ENCODE data around the gene TOGARAM1. TPM values are rescaled to one million over a fixed set of nuclear protein-coding genes. Genes with fewer than 3 reads are reported as not detected.
"Not testable (repeated sequence)": the region's sequence is repeated elsewhere in the genome, so short reads cannot be mapped to it uniquely, and the experiment has no call there.

Gene TOGARAM1
- total RNA-seq, 6 experiments from 2014 or later: 7.5 to 13.7 (median 9.3) TPM

DNA sequence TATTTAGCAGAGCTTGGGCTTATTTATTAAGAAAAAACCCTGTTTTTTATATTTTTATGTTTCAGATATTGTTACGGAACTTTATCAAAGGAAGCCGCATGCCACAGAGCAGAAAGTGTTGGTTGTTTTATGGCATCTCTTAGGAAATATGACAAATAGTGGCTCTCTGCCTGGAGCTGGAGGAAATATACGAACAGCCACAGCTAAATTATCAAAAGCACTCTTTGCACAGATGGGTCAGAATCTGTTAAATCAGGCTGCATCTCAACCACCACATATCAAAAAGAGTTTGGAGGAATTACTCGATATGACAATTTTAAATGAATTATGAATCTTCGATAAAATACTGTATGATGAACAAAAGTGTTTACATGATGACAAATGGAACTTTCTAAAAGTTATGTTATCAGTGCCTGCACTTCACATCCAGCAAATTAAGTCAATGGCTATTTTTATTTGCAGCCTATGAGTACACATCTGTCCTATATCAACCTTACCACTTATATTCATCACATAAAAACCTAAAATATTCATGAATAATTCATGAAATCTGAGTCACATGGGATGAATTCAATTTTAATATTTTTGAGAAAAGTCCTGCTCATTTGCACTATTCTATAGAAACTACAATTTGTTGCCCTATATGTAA is 111.4 kb downstream of the TOGARAM1 start:
- H3K4me3 Mint-ChIP-seq: no peak overlapping the region

DNA sequence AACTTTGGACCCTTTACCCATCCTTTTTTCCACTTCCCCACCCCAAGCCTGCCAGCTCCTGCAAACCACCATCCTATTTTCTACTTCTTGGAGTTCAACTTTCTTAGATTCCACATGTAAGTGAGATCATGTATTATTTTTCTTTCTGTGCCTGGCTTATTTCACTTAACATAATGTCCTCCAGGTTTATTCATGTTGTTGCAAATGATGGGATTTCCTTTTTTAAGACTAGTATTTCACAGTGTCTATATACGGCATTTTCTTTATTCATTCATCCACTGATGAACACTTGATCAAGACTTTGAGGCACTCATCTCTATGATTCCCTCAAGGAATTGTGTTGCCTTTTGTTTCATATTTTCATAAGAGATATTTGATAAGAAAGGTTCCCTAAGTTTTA is 116.3 kb downstream of the TOGARAM1 start:
- Mint-ChIP-seq H3K36me3 (ENCODE audit: low read depth) (no peaks in the 10 kb centered on the region), H3K9me3 (no peaks in the 10 kb centered on the region), H3K27ac (no peak overlapping the region), H3K4me1 (ENCODE audit: low read depth) (peaks cover 9% of the 10 kb centered on the region), H3K27me3 (ENCODE audit: insufficient read depth) (no peaks in the 10 kb centered on the region), H3K4me3 (no peak overlapping the region)
- TF ChIP-seq, protein P1, sequence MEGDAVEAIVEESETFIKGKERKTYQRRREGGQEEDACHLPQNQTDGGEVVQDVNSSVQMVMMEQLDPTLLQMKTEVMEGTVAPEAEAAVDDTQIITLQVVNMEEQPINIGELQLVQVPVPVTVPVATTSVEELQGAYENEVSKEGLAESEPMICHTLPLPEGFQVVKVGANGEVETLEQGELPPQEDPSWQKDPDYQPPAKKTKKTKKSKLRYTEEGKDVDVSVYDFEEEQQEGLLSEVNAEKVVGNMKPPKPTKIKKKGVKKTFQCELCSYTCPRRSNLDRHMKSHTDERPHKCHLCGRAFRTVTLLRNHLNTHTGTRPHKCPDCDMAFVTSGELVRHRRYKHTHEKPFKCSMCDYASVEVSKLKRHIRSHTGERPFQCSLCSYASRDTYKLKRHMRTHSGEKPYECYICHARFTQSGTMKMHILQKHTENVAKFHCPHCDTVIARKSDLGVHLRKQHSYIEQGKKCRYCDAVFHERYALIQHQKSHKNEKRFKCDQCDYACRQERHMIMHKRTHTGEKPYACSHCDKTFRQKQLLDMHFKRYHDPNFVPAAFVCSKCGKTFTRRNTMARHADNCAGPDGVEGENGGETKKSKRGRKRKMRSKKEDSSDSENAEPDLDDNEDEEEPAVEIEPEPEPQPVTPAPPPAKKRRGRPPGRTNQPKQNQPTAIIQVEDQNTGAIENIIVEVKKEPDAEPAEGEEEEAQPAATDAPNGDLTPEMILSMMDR (IDR thresholded peaks at IDR 0.05): no peak
- DNase-seq: no peak

More for the DNA sequence above, 111.4 kb downstream of the TOGARAM1 start:
- TF ChIP-seq, protein P1 (IDR thresholded peaks at IDR 0.05): no peak
- H3K4me1 Mint-ChIP-seq (ENCODE audit: low read depth): no peaks in the 10 kb centered on the region
- H3K27ac Mint-ChIP-seq: no peak overlapping the region
- no peak for DNase-seq
- H3K9me3 Mint-ChIP-seq: no peaks in the 10 kb centered on the region
- no peaks in the 10 kb centered on the region for H3K27me3 Mint-ChIP-seq (ENCODE audit: insufficient read depth)
- H3K36me3 Mint-ChIP-seq (ENCODE audit: low read depth): peaks cover 6% of the 10 kb centered on the region

DNA sequence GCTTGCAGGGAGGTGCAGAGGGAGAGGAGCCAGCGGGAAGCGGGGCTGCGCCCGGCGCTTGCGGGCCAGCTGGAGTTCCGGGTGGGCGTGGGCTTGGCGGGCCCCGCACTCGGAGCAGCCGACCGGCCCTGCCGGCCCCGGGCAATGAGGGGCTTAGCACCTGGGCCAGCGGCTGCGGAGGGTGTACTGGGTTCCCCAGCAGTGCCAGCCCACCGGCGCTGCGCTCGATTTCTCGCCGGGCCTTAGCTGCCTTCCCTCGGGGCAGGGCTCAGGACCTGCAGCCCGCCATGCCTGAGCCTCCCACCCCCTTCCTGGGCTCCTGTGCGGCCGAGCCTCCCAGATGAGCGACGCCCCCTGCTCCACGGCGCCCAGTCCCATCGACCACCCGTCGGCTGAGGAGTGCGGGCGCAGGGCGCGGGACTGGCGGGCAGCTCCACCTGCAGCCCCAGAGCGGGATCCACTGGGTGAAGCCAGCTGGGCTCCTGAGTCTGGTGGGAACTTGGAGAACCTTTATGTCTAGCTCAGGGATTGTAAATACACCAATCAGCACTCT is 118.5 kb downstream of the TOGARAM1 start:
- peaks cover 19% of the 10 kb centered on the region for H3K4me1 Mint-ChIP-seq (ENCODE audit: low read depth)
- not testable (repeated sequence) for H3K27me3 Mint-ChIP-seq (ENCODE audit: insufficient read depth); H3K9me3 Mint-ChIP-seq; H3K27ac Mint-ChIP-seq; H3K36me3 Mint-ChIP-seq (ENCODE audit: low read depth); DNase-seq; H3K4me3 Mint-ChIP-seq

DNA sequence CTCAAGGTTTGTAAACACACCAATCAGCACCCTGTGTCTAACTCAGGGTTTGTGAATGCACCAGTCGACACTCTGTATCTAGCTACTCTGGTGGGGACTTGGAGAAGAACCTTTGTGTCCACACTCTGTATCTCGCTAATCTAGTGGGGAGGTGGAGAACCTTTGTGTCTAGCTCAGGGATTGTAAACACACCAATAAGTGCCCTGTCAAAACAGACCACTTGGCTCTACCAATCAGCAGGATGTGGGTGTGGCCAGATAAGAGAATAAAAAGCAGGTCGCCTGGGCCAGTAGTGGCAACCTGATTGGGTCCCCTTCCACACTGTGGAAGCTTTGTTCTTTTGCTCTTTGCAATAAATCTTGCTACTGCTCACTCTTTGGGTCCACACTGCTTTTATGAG is 119.1 kb downstream of the TOGARAM1 start:
- not testable (repeated sequence) for DNase-seq, H3K9me3 Mint-ChIP-seq
- H3K4me1 Mint-ChIP-seq (ENCODE audit: low read depth): peaks cover 25% of the 10 kb centered on the region

DNA sequence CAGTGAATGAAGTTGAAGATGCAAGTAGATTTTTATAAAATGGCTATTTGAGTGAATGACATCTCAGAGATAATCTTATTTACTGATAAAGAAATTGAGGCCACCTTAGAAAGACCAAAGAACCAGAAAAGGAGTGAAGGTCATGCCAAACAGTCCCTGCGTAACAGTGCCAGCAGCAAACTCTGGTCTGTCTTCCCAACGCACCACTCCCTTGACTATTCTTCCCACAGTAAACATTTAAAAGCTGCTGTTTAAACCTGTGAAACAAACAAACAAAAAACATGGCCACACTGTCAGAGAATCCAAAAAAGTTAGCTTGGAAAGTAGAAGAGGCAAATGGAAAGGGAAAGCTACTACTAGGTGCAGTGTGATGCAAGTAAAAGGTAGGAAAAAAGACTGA is 120.4 kb downstream of the TOGARAM1 start:
- Mint-ChIP-seq H3K27ac (no peak overlapping the region), H3K4me3 (no peak overlapping the region), H3K4me1 (ENCODE audit: low read depth) (peaks cover 38% of the 10 kb centered on the region)

More for the DNA sequence above, 119.1 kb downstream of the TOGARAM1 start:
- H3K36me3 Mint-ChIP-seq (ENCODE audit: low read depth); H3K4me3 Mint-ChIP-seq; H3K27ac Mint-ChIP-seq; H3K27me3 Mint-ChIP-seq (ENCODE audit: insufficient read depth): not testable (repeated sequence)

DNA sequence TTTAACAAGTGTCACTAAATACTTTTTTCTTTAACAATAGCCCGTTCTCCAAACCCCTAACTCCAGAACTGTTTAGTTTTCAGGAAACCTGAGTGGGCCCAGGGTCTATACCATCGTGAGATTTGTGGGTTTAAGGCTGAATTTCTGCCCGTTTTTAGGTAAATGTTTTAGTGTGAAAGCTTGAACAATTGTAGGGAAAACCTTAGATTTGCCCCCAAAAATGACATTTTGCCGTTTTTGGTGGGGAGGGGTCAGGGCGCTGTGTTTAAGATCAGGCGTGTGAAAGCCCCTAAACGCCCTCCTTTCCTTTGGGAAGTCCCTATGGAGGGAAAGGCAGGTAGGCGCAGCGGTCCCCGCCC is 121.6 kb downstream of the TOGARAM1 start:
- Mint-ChIP-seq H3K36me3 (ENCODE audit: low read depth) (peaks cover 5% of the 10 kb centered on the region; the same call in 1 of the 2 replicates), H3K4me1 (ENCODE audit: low read depth) (peaks cover 48% of the 10 kb centered on the region), H3K4me3 (peak overlapping the region; percentile 98), H3K27ac (peak overlapping the region; percentile 44), H3K9me3 (no peaks in the 10 kb centered on the region), H3K27me3 (ENCODE audit: insufficient read depth) (no peaks in the 10 kb centered on the region; the same call in 1 of the 2 replicates)
- no peak for DNase-seq
- TF ChIP-seq, protein P1 (IDR thresholded peaks at IDR 0.05): no peak

More for the DNA sequence above, 120.4 kb downstream of the TOGARAM1 start:
- Mint-ChIP-seq H3K9me3 (no peaks in the 10 kb centered on the region), H3K36me3 (ENCODE audit: low read depth) (peaks cover 5% of the 10 kb centered on the region; the same call in 1 of the 2 replicates), H3K27me3 (ENCODE audit: insufficient read depth) (no peaks in the 10 kb centered on the region; the same call in 1 of the 2 replicates)
- no peak for DNase-seq
- TF ChIP-seq, protein P1 (IDR thresholded peaks at IDR 0.05): no peak
